H1 (cell line): ENCODE results near the gene IZUMO2. TPM values are rescaled to one million over a fixed set of nuclear protein-coding genes. Genes with fewer than 3 reads are reported as not detected.

Experiments used
- CTCF ChIA-PET: fragments of 300-600 bp; sonication (Branson Sonifier 250); formaldehyde crosslinking; loops from one replicate; lab custom pipeline; 2021; ENCODE audit not compliant: partially characterized antibody; lab: Charles Lee
- POLR2A ChIA-PET: fragments of 300-600 bp; sonication (Branson Sonifier 250); formaldehyde crosslinking; loops from one replicate; lab custom pipeline; 2021; ENCODE audit warnings: inconsistent platforms; ENCODE audit not compliant: partially characterized antibody; lab: Charles Lee
- DNase-seq, 2 experiments: peaks; one replicate each; pipeline versions ENCODE4 v3.0.0 to v3.0.0-alpha.2; 2010 to 2022; ENCODE audit warnings: low spot score in 2 of 2, low read depth in 1 of 2, mixed read lengths in 1 of 2
- FAIRE-seq: peaks from 2 replicates; lab custom pipeline; 2011; peaks lifted over from hg19 to GRCh38; lab: Jason Lieb, UNC
- H2AFZ ChIP-seq: 2 replicates; pipeline ENCODE4 v1.8.1; 2012; ENCODE audit warnings: low read length, inconsistent platforms
- H2AK5ac ChIP-seq: 2 replicates; pipeline ENCODE4 v1.6.1; 2013; ENCODE audit warnings: low read depth, low read length
- H2BK120ac ChIP-seq: replicated peaks from 2 replicates; pipeline ENCODE3; 2013; ENCODE audit warnings: low read depth, low read length, inconsistent platforms
- H2BK12ac ChIP-seq: 2 replicates; pipeline ENCODE4 v1.6.1; 2013; ENCODE audit warnings: low read depth, low read length
- H2BK15ac ChIP-seq: 2 replicates; pipeline ENCODE4 v1.6.1; 2013; ENCODE audit warnings: low read length
- H2BK20ac ChIP-seq: 2 replicates; pipeline ENCODE4 v1.6.1; 2013; ENCODE audit warnings: low read length
- H2BK5ac ChIP-seq: 2 replicates; pipeline ENCODE4 v1.6.1; 2013; ENCODE audit warnings: low read depth, low read length
- H3K14ac ChIP-seq: 2 replicates; pipeline ENCODE4 v1.6.1; 2013; ENCODE audit warnings: inconsistent platforms; ENCODE audit not compliant: insufficient read length
- H3K18ac ChIP-seq: 2 replicates; pipeline ENCODE4 v1.6.1; 2013; ENCODE audit warnings: low read length; ENCODE audit errors: extremely low read depth
- H3K23ac ChIP-seq: 2 replicates; pipeline ENCODE4 v1.6.1; 2013; ENCODE audit warnings: inconsistent platforms; ENCODE audit not compliant: insufficient read length
- H3K23me2 ChIP-seq: 2 replicates; pipeline ENCODE4 v1.6.1; 2013; ENCODE audit warnings: low read depth, low read length
- H3K27ac ChIP-seq: 2 replicates; pipeline ENCODE4 v1.6.1; 2011; ENCODE audit warnings: low read depth, low read length, inconsistent platforms
- H3K27me3 ChIP-seq, 4 experiments: replicated peaks in 1 of 4; 1 replicate in 1 of 4; 2 replicates in 3 of 4; pipeline versions ENCODE4 v1.6.1 to v1.8.1; 2011 to 2013; ENCODE audit warnings: low read length in 3 of 4, mild to moderate bottlenecking in 3 of 4, inconsistent platforms in 2 of 4, mixed read lengths in 2 of 4, moderate library complexity in 1 of 4; ENCODE audit not compliant: control insufficient read depth in 3 of 4, insufficient read depth in 3 of 4; ENCODE audit errors: extremely low read depth in 1 of 4
- H3K36me3 ChIP-seq, 4 experiments: 2 replicates each; pipeline versions ENCODE4 v1.6.1 to v1.8.1; 2011 to 2013; ENCODE audit warnings: mild to moderate bottlenecking in 4 of 4, low read length in 3 of 4, moderate library complexity in 2 of 4, control low read depth in 1 of 4, inconsistent platforms in 1 of 4; ENCODE audit not compliant: insufficient read depth in 4 of 4, control insufficient read depth in 2 of 4
- H3K4ac ChIP-seq: replicated peaks from 2 replicates; pipeline ENCODE3; 2013; ENCODE audit warnings: low read length, low read depth, mixed read lengths, inconsistent platforms; ENCODE audit not compliant: insufficient read length
- H3K4me1 ChIP-seq, 4 experiments: replicated peaks in 1 of 4; 1 replicate in 1 of 4; 2 replicates in 3 of 4; pipeline versions ENCODE4 v1.6.1 to v1.8.1; 2011 to 2013; ENCODE audit warnings: low read length in 3 of 4, inconsistent platforms in 2 of 4, mixed read lengths in 1 of 4; ENCODE audit not compliant: insufficient read depth in 4 of 4, control insufficient read depth in 3 of 4
- H3K4me2 ChIP-seq, 2 experiments: 2 replicates each; pipeline versions ENCODE4 v1.6.1 to v1.8.1; 2011 to 2013; ENCODE audit warnings: low read depth in 2 of 2, low read length in 2 of 2, control low read depth in 1 of 2, inconsistent platforms in 1 of 2, mild to moderate bottlenecking in 1 of 2; ENCODE audit not compliant: insufficient read depth in 1 of 2
- H3K4me3 ChIP-seq, 4 experiments: fragments of 200-600, 300-600 bp in 1 of 4; sonication (generic), shearing (Covaris generic), sonication (Bioruptor Twin) in 1 of 4; 2 replicates each; pipeline versions ENCODE4 v1.5.1 to v1.8.1; 2011 to 2016; ENCODE audit warnings: low read length in 4 of 4, low read depth in 3 of 4, control low read depth in 2 of 4, inconsistent platforms in 2 of 4, mild to moderate bottlenecking in 2 of 4, mixed read lengths in 1 of 4, moderate library complexity in 1 of 4; ENCODE audit not compliant: insufficient read depth in 2 of 4; ENCODE audit errors: extremely low read depth in 1 of 4
- H3K56ac ChIP-seq: replicated peaks from 2 replicates; pipeline ENCODE3; 2013; ENCODE audit warnings: low read depth, mild to moderate bottlenecking, mixed read lengths, low read length, inconsistent platforms; ENCODE audit not compliant: insufficient read length
- H3K79me1 ChIP-seq: 2 replicates; pipeline ENCODE4 v1.6.1; 2013; ENCODE audit warnings: low read depth, low read length, control low read depth
- H3K79me2 ChIP-seq, 2 experiments: 2 replicates each; pipeline versions ENCODE4 v1.6.1 to v1.8.1; 2012 to 2013; ENCODE audit warnings: low read length in 2 of 2, mild to moderate bottlenecking in 2 of 2, inconsistent platforms in 1 of 2; ENCODE audit not compliant: insufficient read depth in 2 of 2, control insufficient read depth in 1 of 2
- H3K9ac ChIP-seq, 4 experiments: replicated peaks in 1 of 4; 1 replicate in 1 of 4; 2 replicates in 3 of 4; pipeline versions ENCODE4 v1.6.1 to v1.8.1; 2011 to 2013; ENCODE audit warnings: low read depth in 3 of 4, low read length in 3 of 4, control low read depth in 2 of 4, mild to moderate bottlenecking in 2 of 4, moderate library complexity in 2 of 4, inconsistent platforms in 1 of 4; ENCODE audit errors: extremely low read depth in 1 of 4
- H3K9me3 ChIP-seq, 2 experiments: 2 replicates each; pipeline versions ENCODE4 v1.6.1 to v1.8.1; 2012 to 2013; ENCODE audit warnings: mild to moderate bottlenecking in 2 of 2, moderate library complexity in 2 of 2, control low read depth in 1 of 2, inconsistent platforms in 1 of 2, low read depth in 1 of 2, low read length in 1 of 2, mixed read lengths in 1 of 2; ENCODE audit not compliant: insufficient read depth in 2 of 2
- H4K20me1 ChIP-seq, 2 experiments: replicated peaks in 1 of 2; 2 replicates each; pipeline versions ENCODE3 to v1.8.1; 2011 to 2013; ENCODE audit warnings: inconsistent platforms in 2 of 2, low read length in 2 of 2, mild to moderate bottlenecking in 1 of 2; ENCODE audit not compliant: insufficient read depth in 2 of 2, control insufficient read depth in 1 of 2
- H4K5ac ChIP-seq: 2 replicates; pipeline ENCODE4 v1.6.1; 2013; ENCODE audit warnings: low read length, low read depth, mixed read lengths, inconsistent platforms; ENCODE audit not compliant: insufficient read length
- H4K8ac ChIP-seq: 2 replicates; pipeline ENCODE4 v1.8.0; 2013; ENCODE audit warnings: mild to moderate bottlenecking, moderate library complexity, low read length, inconsistent platforms; ENCODE audit not compliant: insufficient read depth; ENCODE audit errors: extremely low read depth
- H4K91ac ChIP-seq: replicated peaks from 2 replicates; pipeline ENCODE3; 2013; ENCODE audit warnings: low read length, mixed read lengths, inconsistent platforms; ENCODE audit not compliant: insufficient read length
- FOSL1 ChIP-seq: IDR thresholded peaks from 2 replicates; pipeline ENCODE4 v1.6.1; 2011; ENCODE audit warnings: mild to moderate bottlenecking, low read depth, low read length, moderate library complexity; ENCODE audit not compliant: insufficient read depth
- GTF2F1 ChIP-seq: IDR thresholded peaks from 2 replicates; pipeline ENCODE4 v1.6.1; 2012; ENCODE audit warnings: low read depth, low read length, improper control_type of control experiment, borderline replicate concordance
- KDM5A ChIP-seq: fragments of 200-600 bp; IDR thresholded peaks from 2 replicates; pipeline ENCODE4 v1.7.1; 2012; ENCODE audit warnings: mild to moderate bottlenecking, low read length, inconsistent platforms, mixed read lengths
- SIX5 ChIP-seq: IDR thresholded peaks from 2 replicates; pipeline ENCODE4 v1.6.1; 2011; ENCODE audit warnings: mild to moderate bottlenecking, low read depth, low read length
- SP2 ChIP-seq: IDR thresholded peaks from 2 replicates; pipeline ENCODE4 v1.6.1; 2012; ENCODE audit warnings: mild to moderate bottlenecking, low read length, inconsistent platforms
- TEAD4 ChIP-seq: IDR thresholded peaks from 2 replicates; pipeline ENCODE4 v1.6.1; 2012; ENCODE audit warnings: low read depth, low read length, inconsistent platforms, mixed read lengths
- WGBS, 2 experiments: shearing (Covaris generic) in 1 of 2; methylation state at CpG; one replicate each; pipeline versions ENCODE4 v1.1.6 to v1.1.7; 2013 to 2015; ENCODE audit warnings: low lambda C conversion rate in 2 of 2, mixed read lengths in 2 of 2, inconsistent platforms in 1 of 2, low coverage in 1 of 2, missing lambda C conversion rate in 1 of 2; ENCODE audit not compliant: insufficient replicate concordance in 2 of 2, insufficient coverage in 1 of 2, insufficient read length in 1 of 2; ENCODE audit errors: extremely low coverage in 1 of 2, missing lambda C conversion rate in 1 of 2; 5-methylcytosine and 5-hydroxymethylcytosine counted together
- polyA plus RNA-seq, 7 experiments: library from polyadenylated mRNA; depleted of rRNA in 3 of 7; stranded (reverse) in 5 of 7; unstranded in 2 of 7; fragments of >200 nt in 5 of 7; fragments of 200-250 nt in 2 of 7; gene quantifications; 1 replicate in 5 of 7; 2 replicates in 1 of 7; 4 replicates in 1 of 7; pipeline versions ENCODE4 v1.2.1 to v1.2.3, GENCODE V29; 2011 to 2013; ENCODE audit warnings: missing spikeins in 2 of 7, mixed read lengths in 2 of 7
- total RNA-seq: library from RNA; stranded (reverse); fragmentation: NEBNext Ultra II Directional; extraction: Animal tissue kit (Norgen Biotek cat#: 25700); gene quantifications from 2 replicates; pipeline ENCODE4 v1.2.1, GENCODE V29; 2021

IZUMO2 gene
- total and polyA plus RNA-seq, 2 of the 8 experiments (the other 6 are each of a cell fraction or from before 2014, with no cell fraction given), result 1.7 to 1.9 TPM

DNA sequence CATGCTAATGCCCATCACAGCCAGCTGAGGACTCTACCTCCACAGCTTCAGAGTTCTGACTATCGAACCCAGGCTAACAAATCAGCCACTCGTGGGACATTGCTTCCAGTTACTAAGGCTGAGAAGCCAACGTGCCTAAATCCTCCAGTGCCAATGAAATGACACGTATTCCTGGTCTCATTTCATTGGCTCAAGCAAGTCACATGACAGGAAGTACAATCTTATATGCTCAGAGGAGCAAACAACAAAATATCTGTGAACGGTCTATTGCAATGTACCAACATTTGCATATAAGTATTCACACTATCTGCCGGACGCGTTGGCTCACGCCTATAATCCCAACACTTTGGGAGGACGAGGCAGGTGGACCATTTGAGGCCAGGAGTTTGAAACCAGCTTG is 12.8 kb upstream of the IZUMO2 start:
- Histone ChIP-seq H4K20me1 (no peaks in the 10 kb centered on the region), H2BK12ac (no peak overlapping the region), H3K9ac (no peak overlapping the region), H3K4ac (no peak overlapping the region), H4K5ac (no peak overlapping the region), H3K4me1 (no peaks in the 10 kb centered on the region), H2BK15ac (no peak overlapping the region), H3K27ac (no peak overlapping the region), H3K36me3 (no peaks in the 10 kb centered on the region), H2AFZ (peak overlapping the region; percentile 76), H3K27me3 (no peaks in the 10 kb centered on the region), H3K4me2 (no peak overlapping the region), H3K14ac (no peak overlapping the region), H3K79me2 (no peaks in the 10 kb centered on the region), H4K8ac (no peak overlapping the region), H2AK5ac (no peak overlapping the region), H3K56ac (no peak overlapping the region), H3K79me1 (no peaks in the 10 kb centered on the region), H3K9me3 (peaks cover 9 to 16% of the 10 kb centered on the region in 2 experiments; a peak in 3 of 4 replicates), H3K23me2 (no peaks in the 10 kb centered on the region), H2BK20ac (no peak overlapping the region), H2BK120ac (no peak overlapping the region), H2BK5ac (no peak overlapping the region), H3K23ac (no peak overlapping the region), H3K4me3 (no peak overlapping the region), H3K18ac (no peak overlapping the region), H4K91ac (no peak overlapping the region)
- 83% methylated on average over 10 of the region's 10 CpGs; no CpG with 5 or more reads in 1 of the 2 experiments for WGBS, 2 experiments
- TF ChIP-seq SIX5 (no peak), SP2 (no peak), FOSL1 (no peak), KDM5A (no peak), TEAD4 (no peak), GTF2F1 (no peak)
- ChIA-PET CTCF (interaction anchor here (1.5 kb wide), 1 partner anchor 76 kb away, joined by 4 read pairs; no protein-coding TSS in a partner anchor), POLR2A (interaction anchor here (0.8 kb wide), 1 partner anchor 29 kb away, joined by 3 read pairs; no protein-coding TSS in a partner anchor)
- no peak for FAIRE-seq
- DNase-seq, result no peak
